SIG-M5 treated with dmso at 0.1 percent for 504 hours (cell line): Measurements from ENCODE around the gene ZGLP1.
"Not testable (repeated sequence)": the region's sequence is repeated elsewhere in the genome, so short reads cannot be mapped to it uniquely, and the experiment has no call there.

ENCODE experiments used
- DNase-seq: peaks from one replicate; lab custom pipeline; 2025; ENCODE audit not compliant: unreplicated experiment; lab: John Stamatoyannopoulos, UW

ZGLP1 gene

DNA sequence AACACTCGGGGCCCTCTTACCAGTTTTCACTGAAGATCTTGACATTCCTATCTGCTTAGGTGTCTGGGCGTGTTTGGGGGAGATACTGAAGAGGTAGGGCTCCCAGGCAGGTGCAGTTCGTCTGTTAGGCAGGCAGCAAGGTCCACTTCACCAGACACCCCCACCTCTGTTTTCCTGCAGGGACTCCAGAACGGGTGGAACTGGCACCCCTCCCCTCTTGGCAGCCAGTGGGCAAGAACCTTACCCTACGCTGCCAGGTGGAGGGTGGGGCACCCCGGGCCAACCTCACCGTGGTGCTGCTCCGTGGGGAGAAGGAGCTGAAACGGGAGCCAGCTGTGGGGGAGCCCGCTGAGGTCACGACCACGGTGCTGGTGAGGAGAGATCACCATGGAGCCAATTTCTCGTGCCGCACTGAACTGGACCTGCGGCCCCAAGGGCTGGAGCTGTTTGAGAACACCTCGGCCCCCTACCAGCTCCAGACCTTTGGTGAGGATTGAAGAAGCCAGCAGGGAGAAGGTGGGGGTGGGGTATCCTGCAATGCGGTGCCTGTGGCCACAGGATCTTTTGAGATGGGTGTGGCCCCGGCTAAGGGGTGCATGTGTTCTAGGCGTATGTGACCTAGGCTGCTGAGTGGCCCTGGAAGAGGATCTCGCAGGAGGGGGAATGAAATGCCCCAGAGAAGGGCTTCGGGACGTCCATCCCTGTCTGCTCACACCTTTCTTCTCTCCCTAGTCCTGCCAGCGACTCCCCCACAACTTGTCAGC is 26.1 kb downstream of the ZGLP1 start:
- no peak for DNase-seq

- DNase-seq, result not testable (repeated sequence)
These were observed 27.6 kb downstream of the ZGLP1 start for GRCh38 chr19:10282043-10282442.

DNA sequence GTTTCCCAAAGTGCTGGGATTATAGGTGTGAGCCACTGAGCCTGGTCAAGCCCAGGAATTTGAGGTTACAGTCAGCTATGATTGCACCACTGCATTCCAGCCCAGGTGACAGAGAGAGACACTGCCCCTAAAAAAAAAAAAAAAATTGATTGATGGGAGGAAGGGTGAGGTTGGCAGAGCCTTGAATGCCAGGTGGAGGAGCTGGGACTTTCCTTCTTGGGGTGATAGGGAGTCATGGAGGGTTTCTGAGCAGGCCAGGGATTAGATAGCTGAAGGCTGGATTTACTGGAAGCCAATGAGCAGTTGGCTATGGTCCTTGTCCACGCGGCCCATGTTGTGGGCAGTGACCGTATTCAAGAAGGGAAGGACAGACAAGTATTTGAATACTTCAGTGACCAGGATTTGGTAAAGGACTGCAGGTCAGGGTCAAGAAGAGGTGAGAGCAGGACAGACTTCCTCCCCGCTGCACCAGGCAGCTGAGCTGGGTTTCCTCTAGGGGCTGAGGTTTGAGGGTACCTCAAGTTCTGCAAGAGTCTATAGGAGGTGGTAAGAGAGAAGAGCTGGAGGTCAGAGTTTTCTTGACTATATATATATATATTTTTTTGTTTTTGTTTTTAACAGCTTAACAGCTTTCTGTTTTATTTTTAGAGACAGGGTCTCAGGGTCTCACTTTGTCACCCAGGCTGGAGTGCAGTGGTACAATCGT is 29.7 kb downstream of the ZGLP1 start:
- DNase-seq, result no peak

- DNase-seq, result no peak
These were observed 30.7 kb downstream of the ZGLP1 start for GRCh38 chr19:10278935-10279334.

GRCh38 chr19:10277795-10278589 is 31.6 kb downstream of the ZGLP1 start:
- DNase-seq, result no peak

GRCh38 chr19:10274589-10274988 is 35.0 kb downstream of the ZGLP1 start:
- no peak for DNase-seq

- no peak for DNase-seq
These were observed 38.0 kb downstream of the ZGLP1 start for GRCh38 chr19:10271543-10272086.

DNA sequence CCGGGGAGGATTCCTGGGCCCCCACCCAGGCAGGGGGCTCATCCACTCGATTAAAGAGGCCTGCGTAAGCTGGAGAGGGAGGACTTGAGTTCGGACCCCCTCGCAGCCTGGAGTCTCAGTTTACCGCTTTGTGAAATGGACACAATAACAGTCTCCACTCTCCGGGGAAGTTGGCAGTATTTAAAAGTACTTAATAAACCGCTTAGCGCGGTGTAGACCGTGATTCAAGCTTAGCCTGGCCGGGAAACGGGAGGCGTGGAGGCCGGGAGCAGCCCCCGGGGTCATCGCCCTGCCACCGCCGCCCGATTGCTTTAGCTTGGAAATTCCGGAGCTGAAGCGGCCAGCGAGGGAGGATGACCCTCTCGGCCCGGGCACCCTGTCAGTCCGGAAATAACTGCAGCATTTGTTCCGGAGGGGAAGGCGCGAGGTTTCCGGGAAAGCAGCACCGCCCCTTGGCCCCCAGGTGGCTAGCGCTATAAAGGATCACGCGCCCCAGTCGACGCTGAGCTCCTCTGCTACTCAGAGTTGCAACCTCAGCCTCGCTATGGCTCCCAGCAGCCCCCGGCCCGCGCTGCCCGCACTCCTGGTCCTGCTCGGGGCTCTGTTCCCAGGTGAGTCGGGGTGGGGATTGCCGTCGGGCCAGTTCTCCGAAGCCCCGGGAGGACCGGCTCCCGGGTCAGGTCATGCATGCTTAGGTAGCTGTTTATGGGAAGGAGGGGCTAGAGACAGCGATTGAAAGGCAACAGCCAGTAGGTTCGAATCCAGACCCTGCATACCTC is 38.8 kb downstream of the ZGLP1 start, which contains the start of gene ICAM1:
ICAM1 (plus strand) TSS at position 505 of the 779 bp plus-strand sequence; CDS start at position 545, 40 bp downstream.
- DNase-seq, result no peak

- peak; percentile 54 for DNase-seq
These were observed 39.4 kb downstream of the ZGLP1 start for GRCh38 chr19:10270180-10270615.

GRCh38 chr19:10269333-10270179 is 40.1 kb downstream of the ZGLP1 start:
- peak; percentile 68 for DNase-seq

- no peak for DNase-seq
These were observed 41.5 kb downstream of the ZGLP1 start for GRCh38 chr19:10268071-10268470.

DNA sequence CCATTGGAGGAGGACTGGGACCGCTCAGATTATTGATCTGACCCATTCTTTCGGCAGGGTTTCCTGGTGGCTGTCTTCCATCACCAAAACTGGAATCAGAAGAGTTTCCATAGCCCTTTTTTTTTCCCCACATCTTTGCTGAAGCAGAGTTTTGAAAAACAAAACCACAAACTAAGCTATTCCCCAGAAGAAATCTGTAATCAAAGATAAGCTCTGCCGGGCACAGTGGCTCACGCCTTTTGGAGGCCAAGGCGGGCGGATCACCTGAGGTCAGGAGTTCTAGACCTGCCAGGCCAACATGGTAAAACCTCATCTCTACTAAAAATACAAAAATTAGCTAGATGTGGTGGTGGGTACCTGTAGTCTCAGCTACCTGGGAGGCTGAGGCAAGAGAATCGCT is 42.9 kb downstream of the ZGLP1 start:
- DNase-seq, result no peak

DNA sequence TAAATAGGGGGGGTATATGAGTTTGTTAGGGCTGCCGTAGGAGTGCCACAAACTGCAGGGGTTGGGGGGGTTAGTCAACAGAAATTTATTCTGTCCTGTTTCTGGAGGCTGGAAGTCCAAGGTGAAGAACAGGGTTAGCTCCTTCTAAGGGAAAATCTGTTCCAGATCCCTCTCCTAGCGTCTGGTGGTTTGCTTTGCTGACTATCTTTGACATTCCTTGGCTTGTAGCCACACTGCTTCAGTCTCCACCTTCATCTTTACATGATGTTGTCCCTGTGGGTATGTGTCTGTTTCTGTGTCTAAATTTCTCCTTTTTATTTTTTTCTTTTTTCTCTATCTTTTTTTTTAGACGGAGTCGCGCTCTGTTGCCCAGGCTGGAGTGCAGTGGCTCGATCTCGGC is 46.8 kb downstream of the ZGLP1 start:
- DNase-seq, result no peak

- DNase-seq, result no peak
These were observed 49.5 kb downstream of the ZGLP1 start for GRCh38 chr19:10260141-10260584.

DNA sequence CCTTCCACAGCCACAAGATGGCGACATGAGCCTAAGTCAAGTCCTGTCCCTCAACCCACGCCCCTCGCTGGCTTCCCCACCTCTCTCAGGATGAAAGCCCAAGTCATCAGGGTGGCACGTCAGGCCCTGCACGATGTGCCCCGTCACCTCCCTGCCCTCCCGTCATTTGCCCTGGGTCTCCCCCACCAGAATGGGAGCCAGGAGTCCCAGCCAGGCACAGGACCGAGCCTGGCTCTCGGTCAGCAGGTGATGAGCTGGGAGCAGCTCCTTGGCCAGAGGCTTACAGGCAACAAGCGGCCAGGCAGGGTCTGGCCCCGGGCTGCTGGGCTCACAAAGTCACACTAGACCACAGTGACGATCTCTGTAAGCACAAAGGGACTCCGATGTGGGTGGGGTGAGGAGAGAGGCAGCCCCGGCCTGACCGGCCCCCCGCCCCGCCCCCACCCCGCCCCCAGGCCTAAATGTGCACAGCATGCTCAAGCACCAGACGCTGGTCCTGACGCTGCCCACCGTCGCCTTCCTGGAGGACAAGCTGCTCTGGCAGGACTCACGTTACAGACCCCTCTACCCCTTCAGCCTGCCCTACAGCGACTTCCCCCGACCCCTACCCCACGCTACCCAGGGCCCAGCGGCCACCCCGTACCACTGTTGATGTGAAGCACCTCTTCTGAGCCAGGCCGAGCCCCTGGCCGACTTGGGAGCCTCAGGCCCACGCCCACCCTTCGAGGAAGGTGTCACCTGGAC is 50.3 kb downstream of the ZGLP1 start:
- peak; percentile 80 for DNase-seq

GRCh38 chr19:10258080-10258710 is 51.4 kb downstream of the ZGLP1 start:
- DNase-seq, result no peak

DNA sequence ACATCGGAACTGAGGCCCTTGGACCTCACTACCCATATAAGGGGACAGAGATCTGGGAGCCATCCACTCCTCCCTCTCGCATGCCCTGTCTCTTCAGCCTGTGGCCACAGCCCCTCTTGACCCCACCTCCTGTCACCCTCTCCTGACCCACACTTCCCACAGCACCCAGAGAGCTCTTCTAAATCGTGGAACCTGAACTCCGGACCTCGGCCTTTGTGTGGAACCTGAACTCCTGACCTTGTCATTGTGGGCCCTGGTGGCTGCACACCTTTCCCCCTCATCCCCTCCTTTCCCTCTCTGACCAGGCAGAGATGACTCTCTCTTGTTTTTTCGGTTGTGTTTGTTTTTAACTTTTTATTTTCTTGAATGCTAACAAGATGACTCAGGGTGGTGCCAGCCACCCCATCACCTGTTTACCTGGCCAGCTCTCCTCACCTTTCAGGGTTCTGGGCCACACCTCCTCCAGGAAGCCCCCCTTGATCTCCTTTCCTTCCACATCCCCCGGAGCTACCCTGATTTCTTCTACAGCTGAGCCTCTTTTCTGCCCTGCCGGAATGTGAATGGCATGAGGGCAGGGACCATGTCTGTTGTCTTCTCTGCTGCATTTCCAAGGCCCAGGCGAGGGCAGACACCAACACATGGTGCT is 52.5 kb downstream of the ZGLP1 start:
- DNase-seq, result no peak

- no peak for DNase-seq
These were observed 53.1 kb downstream of the ZGLP1 start for GRCh38 chr19:10256551-10256950.
